Heart right ventricle (tissue), 16 donors: ENCODE results near the gene NUDT3. TPM values are rescaled to one million over a fixed set of nuclear protein-coding genes. Genes with fewer than 3 reads are reported as not detected.

Source experiments
- ATAC-seq, 8 donors: fragments of 200-7000 bp; cut with Tn5 transposase; one replicate each; pipeline ENCODE4 v1.9.1; 2020; ENCODE audit warnings: mild to moderate bottlenecking in 8 of 8, moderate library complexity in 8 of 8, moderate number of reproducible peaks in 1 of 8
- DNase-seq, 2 donors: peaks; one replicate each; pipeline ENCODE4 v3.0.0-alpha.2; 2020
- H3K27ac ChIP-seq, 10 donors: fragments of 200-600 bp; sonication (generic) in 2 of 10; one replicate each; pipeline versions ENCODE4 v1.5.0 to v1.8.0; 2020 to 2022; ENCODE audit warnings: mild to moderate bottlenecking in 3 of 10
- H3K27me3 ChIP-seq, 7 donors: fragments of 200-600 bp; one replicate each; pipeline ENCODE4 v1.8.0; 2021 to 2022; ENCODE audit warnings: mild to moderate bottlenecking in 2 of 7
- H3K36me3 ChIP-seq, 9 donors: fragments of 200-600 bp; sonication (generic) in 1 of 9; one replicate each; pipeline versions ENCODE4 v1.5.0 to v1.8.0; 2020 to 2022; ENCODE audit warnings: mild to moderate bottlenecking in 2 of 9
- H3K4me1 ChIP-seq, 9 donors: fragments of 200-600 bp; sonication (generic) in 1 of 9; one replicate each; pipeline versions ENCODE4 v1.5.0 to v1.8.0; 2020 to 2022; ENCODE audit warnings: mild to moderate bottlenecking in 4 of 9
- H3K4me3 ChIP-seq, 10 donors: fragments of 200-600 bp; sonication (generic) in 2 of 10; one replicate each; pipeline versions ENCODE4 v1.5.0 to v1.8.0; 2020 to 2022; ENCODE audit warnings: mild to moderate bottlenecking in 7 of 10, moderate library complexity in 2 of 10
- H3K9me3 ChIP-seq, 11 donors: fragments of 200-600 bp in 10 of 11; sonication (generic) in 2 of 11; one replicate each; pipeline versions ENCODE4 v1.5.0 to v1.8.0; 2013 to 2022; ENCODE audit warnings: mild to moderate bottlenecking in 2 of 11, control low read depth in 1 of 11, moderate library complexity in 1 of 11
- WGBS, 2 donors: extraction: QIAGEN DNeasy Blood & Tissue Kit; methylation state at CpG; one replicate each; pipeline ENCODE4 v1.1.7; 2013; ENCODE audit warnings: inconsistent platforms in 1 of 2; 5-methylcytosine and 5-hydroxymethylcytosine counted together
- intact Hi-C, 10 donors: fragments of 100-400 bp; cut with DNase I; formaldehyde crosslinking; loops; one replicate each; pipeline versions ENCODE4 v1.11.1 to v1.14.2; 2022
- polyA plus RNA-seq, 2 donors: library from polyadenylated mRNA; stranded (reverse); fragments of 200-250 nt; gene quantifications; one replicate each; pipeline ENCODE4 v1.2.3, GENCODE V29; 2013
- total RNA-seq, 10 donors: library from RNA; stranded (reverse); fragmentation: NEBNext Ultra II Directional in 3 of 10; extraction: Animal tissue kit (Norgen Biotek cat#: 25700) in 3 of 10; gene quantifications; one replicate each; pipeline versions ENCODE4 v1.2.1 to v1.2.4, GENCODE V29; 2021 to 2023
- TF ChIP-seq, protein P1 (sequence below), 9 donors: fragments of 200-600 bp; sonication (generic) in 2 of 9; IDR thresholded peaks; one replicate each; pipeline versions ENCODE4 v1.5.0 to v1.8.0; 2021 to 2022; ENCODE audit warnings: antibody characterized with exemption in 9 of 9, mild to moderate bottlenecking in 5 of 9, moderate library complexity in 1 of 9
- donor health status: Arrhythmogenic right ventricular cardiomyopathy.
- donor health status: ischemic (EF 13 %, LVEDD 7.1; RV severe dilation, severe dysfunction).
- donor health status: healthy with polysubstance abuse.
- donor health status: DM: no; HTN: yes; CAD: no.
- donor health status: DM: no; HTN: no; CAD: no.
- donor health status: ischemic (EF 25% LVEDD 6.9; RV normal size, moderate dysfunction).
- donor health status: ischemic (EF 25% LVEDD 5.7; RV mildly dilated, moderate dysfunction).
- donor health status: healthy.
- donor health status: DM: yes; HTN: yes; CAD: no.
- donor health status: Ischemic cardiomyopathy.
- donor health status: ischemic (EF 35%, LVEDD 5.7; RV mildly dilated, moderate dysfunction).
- donor health status: nonischemic (EF 11% LVEDD 7.7; RV severe dilation, severe dysfunction).
- donor health status: DM: yes; HTN: yes; CAD: no.
- donor health status: PGD.
- donor health status: ischemic (EF 29% LVEDD 5.4; RV normal size, mild dysfunction).
- donor health status: nonischemic (EF 23%, LVEDD 6.1; RV moderate dilation, normal function).

NUDT3 gene
- total and polyA plus RNA-seq, 12 donors, result 9.3 to 67.1 (median 54.4) TPM

DNA sequence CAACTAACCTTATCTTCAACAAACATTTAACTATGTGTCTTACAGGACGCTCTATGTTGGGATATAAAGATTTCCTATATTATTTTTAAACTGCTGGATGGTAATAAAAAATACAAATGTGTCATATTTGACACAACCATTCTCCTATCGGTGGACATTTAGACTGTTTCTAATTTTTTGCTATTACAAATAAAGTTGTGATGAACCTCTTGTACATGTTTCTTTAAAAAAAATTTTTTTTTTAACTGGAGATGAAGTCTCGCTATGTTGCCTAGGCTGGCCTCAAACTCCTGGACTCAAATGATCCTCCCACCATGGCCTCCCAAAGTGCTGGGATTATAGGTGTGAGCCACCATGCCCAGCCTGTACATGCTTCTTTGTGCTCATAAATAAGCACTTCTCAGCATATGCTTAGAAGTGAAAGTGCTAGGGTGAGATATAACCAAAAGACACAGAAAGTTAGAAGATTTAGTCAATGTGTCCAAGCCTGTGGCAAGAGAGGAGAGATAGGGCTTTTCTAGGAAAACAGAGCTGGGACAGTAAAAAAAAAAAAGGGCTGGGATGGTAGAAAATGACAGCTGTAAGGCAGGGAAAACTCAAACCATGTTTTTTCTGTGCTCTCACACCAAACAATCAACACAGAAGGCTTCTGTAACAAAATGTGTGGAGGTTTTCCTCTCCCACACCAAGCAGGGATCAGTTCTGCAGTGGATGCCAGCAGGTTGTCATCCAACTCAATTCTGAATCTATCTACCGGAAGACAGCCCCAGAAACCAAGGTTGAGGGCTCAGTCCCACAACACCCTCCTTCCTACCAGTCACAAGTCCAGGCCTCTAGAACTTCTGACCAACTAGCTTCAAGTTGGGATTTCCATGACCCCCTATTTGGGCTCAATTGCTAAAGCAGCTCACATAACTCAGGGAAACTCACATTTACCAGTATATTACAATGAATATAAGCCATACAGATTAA is 73.7 kb downstream of the NUDT3 start:
- Histone ChIP-seq H3K4me1 (peaks cover 2 to 64% (median 43%) of the 10 kb centered on the region in 9 donors), H3K27ac (peak overlapping the region in 7 of 10 donors; percentile 25 to 64 (median 38)), H3K36me3 (peaks cover 0 to 4% (median 0%) of the 10 kb centered on the region in 9 donors), H3K9me3 (no peaks in the 10 kb centered on the region), H3K4me3 (no peak overlapping the region), H3K27me3 (no peaks in the 10 kb centered on the region)
- TF ChIP-seq, protein P1, sequence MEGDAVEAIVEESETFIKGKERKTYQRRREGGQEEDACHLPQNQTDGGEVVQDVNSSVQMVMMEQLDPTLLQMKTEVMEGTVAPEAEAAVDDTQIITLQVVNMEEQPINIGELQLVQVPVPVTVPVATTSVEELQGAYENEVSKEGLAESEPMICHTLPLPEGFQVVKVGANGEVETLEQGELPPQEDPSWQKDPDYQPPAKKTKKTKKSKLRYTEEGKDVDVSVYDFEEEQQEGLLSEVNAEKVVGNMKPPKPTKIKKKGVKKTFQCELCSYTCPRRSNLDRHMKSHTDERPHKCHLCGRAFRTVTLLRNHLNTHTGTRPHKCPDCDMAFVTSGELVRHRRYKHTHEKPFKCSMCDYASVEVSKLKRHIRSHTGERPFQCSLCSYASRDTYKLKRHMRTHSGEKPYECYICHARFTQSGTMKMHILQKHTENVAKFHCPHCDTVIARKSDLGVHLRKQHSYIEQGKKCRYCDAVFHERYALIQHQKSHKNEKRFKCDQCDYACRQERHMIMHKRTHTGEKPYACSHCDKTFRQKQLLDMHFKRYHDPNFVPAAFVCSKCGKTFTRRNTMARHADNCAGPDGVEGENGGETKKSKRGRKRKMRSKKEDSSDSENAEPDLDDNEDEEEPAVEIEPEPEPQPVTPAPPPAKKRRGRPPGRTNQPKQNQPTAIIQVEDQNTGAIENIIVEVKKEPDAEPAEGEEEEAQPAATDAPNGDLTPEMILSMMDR (IDR thresholded peaks at IDR 0.05), result no peak
- intact Hi-C loops, result no loop called here
- ATAC-seq, result peak in 2 of 8 donors; percentile 10 to 31
- DNase-seq, result no peak
- 63 to 64% methylated on average over 4 of the region's 4 CpGs for whole genome bisulfite sequencing, 2 donors

DNA sequence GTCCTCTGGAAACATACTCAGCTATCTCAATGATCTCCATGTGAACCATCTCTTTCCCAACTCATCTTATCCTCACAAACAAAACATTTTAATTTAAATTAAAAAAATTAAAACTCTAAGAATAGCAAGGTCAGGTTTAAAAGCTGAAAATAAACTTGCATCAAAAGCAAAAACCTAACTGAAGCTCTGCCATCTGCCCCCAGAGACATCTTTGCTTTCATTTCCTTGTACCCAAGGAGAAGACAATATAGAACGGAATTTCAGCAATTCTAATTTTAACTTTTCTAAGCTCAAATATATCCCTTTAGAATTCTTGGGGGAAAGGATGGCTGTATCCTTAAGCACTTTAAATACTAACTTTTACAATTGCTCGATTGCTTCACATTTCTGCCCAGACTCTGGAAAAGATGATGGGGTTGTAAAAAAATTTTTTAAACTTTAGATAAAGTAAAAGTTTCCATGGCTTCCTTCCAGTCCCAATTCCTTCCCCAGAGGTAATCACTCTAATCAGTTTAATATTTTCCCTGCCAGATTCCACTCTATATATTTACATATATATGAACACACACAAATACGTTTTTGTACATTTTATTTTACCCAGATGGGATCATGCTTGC is 74.5 kb downstream of the NUDT3 start:
- 26 to 27% methylated on average over 3 of the region's 3 CpGs for WGBS, 2 donors
- H3K4me3 ChIP-seq, result no peak overlapping the region
- intact Hi-C loops, result no loop called here
- H3K9me3 ChIP-seq, result no peaks in the 10 kb centered on the region
- no peak for DNase-seq
- H3K27ac ChIP-seq, result peak overlapping the region in 7 of 10 donors; percentile 3 to 64 (median 38)
- no peaks in the 10 kb centered on the region for H3K27me3 ChIP-seq
- H3K4me1 ChIP-seq, result peaks cover 2 to 63% (median 43%) of the 10 kb centered on the region in 9 donors
- H3K36me3 ChIP-seq, result peaks cover 0 to 4% (median 0%) of the 10 kb centered on the region in 9 donors
- ATAC-seq, result peak in 2 of 8 donors; percentile 8 to 19
- TF ChIP-seq, protein P1 (IDR thresholded peaks at IDR 0.05), result no peak

GRCh38 chr6:34317172-34317477 is 75.3 kb downstream of the NUDT3 start:
- ATAC-seq (no peak), DNase-seq (no peak)
- peak overlapping the region in 2 of 10 donors; percentile 20 to 45 for H3K27ac ChIP-seq
- TF ChIP-seq, protein P1 (IDR thresholded peaks at IDR 0.05), result no peak
- peaks cover 2 to 69% (median 43%) of the 10 kb centered on the region in 9 donors for H3K4me1 ChIP-seq
- 100% methylated on average over 1 of the region's 1 CpG for WGBS, 2 donors
- peaks cover 0 to 4% (median 0%) of the 10 kb centered on the region in 9 donors for H3K36me3 ChIP-seq
- intact Hi-C loops, result no loop called here
- no peak overlapping the region for H3K4me3 ChIP-seq
- no peaks in the 10 kb centered on the region for H3K27me3 ChIP-seq
- H3K9me3 ChIP-seq, result no peaks in the 10 kb centered on the region

DNA sequence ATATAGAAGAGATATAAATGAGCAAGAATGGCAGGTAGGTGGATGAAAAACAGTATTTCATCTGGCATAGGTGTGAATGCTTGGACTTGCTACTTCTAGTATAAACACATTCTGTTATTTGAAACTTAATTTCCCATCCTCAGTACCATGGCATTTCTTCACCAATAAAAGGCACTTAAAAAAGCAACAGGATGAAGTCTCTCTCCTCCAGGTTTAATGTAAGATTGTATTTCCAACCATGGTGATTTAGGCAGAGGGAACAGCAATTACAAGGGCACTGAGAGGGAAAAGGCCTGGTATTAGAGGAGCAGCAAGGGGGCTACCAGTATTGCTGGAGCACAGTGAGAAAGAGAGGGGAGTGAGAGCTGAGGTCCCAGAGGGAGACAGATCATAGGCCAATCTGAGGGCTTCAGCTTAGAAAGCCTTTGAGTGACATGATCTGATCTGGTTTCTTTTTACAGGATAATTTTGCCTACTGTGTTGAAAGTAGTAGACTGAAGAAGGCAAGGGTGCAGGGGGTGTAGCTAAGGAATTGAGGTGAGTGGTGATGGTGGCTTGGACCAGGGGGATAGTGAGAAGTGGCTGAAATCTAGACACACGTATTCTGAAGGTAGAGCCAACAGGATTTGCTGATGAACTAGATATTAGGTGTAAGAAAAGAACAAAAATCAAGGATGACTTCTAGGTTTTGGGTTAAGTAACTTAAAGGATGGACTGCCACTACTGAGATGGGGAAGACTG is 75.9 kb downstream of the NUDT3 start:
- intact Hi-C loops, result no loop called here
- no peak overlapping the region for H3K4me3 ChIP-seq

More for the DNA sequence above, 75.9 kb downstream of the NUDT3 start:
- peaks cover 0 to 4% (median 0%) of the 10 kb centered on the region in 9 donors for H3K36me3 ChIP-seq
- peak overlapping the region in 3 of 10 donors; percentile 20 to 80 (median 27) for H3K27ac ChIP-seq
- TF ChIP-seq, protein P1 (IDR thresholded peaks at IDR 0.05), result no peak
- H3K27me3 ChIP-seq, result no peaks in the 10 kb centered on the region
- WGBS, 2 donors, result 59 to 81% methylated on average over 1 of the region's 1 CpG
- DNase-seq, result no peak
- H3K4me1 ChIP-seq, result peaks cover 2 to 64% (median 43%) of the 10 kb centered on the region in 9 donors
- ATAC-seq, result no peak
- H3K9me3 ChIP-seq, result no peaks in the 10 kb centered on the region
